ENCODE results near the gene CIC.
A peak's percentile ranks its signal among the peaks of the same experiment; 100 is the strongest.

Gene CIC

GRCh38 chr19:42315024-42315423, 46.0 kb downstream of the CIC start:
- TF ChIP-seq CTCF (IDR thresholded peaks at IDR 0.05): no peak

- TF ChIP-seq CTCF (IDR thresholded peaks at IDR 0.05): no peak
Observed at GRCh38 chr19:42316223-42317211, 47.5 kb downstream of the CIC start.

GRCh38 chr19:42317535-42317934, 48.5 kb downstream of the CIC start:
- no peak for TF ChIP-seq CTCF (IDR thresholded peaks at IDR 0.05)

GRCh38 chr19:42322305-42322704, 53.3 kb downstream of the CIC start:
- no peak for TF ChIP-seq CTCF (IDR thresholded peaks at IDR 0.05)

GRCh38 chr19:42323473-42323851, 54.4 kb downstream of the CIC start:
- no peak for TF ChIP-seq CTCF (IDR thresholded peaks at IDR 0.05)

- no peak for TF ChIP-seq CTCF (IDR thresholded peaks at IDR 0.05)
Observed at GRCh38 chr19:42323852-42324654, 55.0 kb downstream of the CIC start.

- peak; percentile 68; the same call in 1 of the 2 replicates for TF ChIP-seq CTCF (IDR thresholded peaks at IDR 0.05)
Observed at GRCh38 chr19:42324655-42325307, 55.7 kb downstream of the CIC start.

All from LNCAP (cell line).